AG04449 (cell line): ENCODE measurements around the gene MKLN1.
"Not testable (repeated sequence)": the region's sequence is repeated elsewhere in the genome, so short reads cannot be mapped to it uniquely, and the experiment has no call there.

Experiments
- CTCF ChIA-PET: fragments of 350-600 bp; formaldehyde crosslinking; extraction: SDS; loops from one replicate; lab custom pipeline; 2021; ENCODE audit warnings: antibody characterized with exemption; lab: Yijun Ruan, JAX
- POLR2A ChIA-PET: fragments of 400-600, 350-600 bp; formaldehyde crosslinking; extraction: SDS; loops from one replicate; lab custom pipeline; 2020; ENCODE audit warnings: antibody characterized with exemption, inconsistent platforms; lab: Yijun Ruan, JAX
- DNase-seq: peaks from one replicate; pipeline ENCODE4 v3.0.0-alpha.2; 2010; ENCODE audit warnings: low read depth, low spot score
- H3K4me3 ChIP-seq: 2 replicates; pipeline ENCODE4 v1.5.1; 2011; ENCODE audit warnings: low read depth, mild to moderate bottlenecking, control low read depth, low read length
- TF ChIP-seq, protein P1 (sequence below): IDR thresholded peaks from one replicate; pipeline ENCODE4 v1.5.1; 2011; ENCODE audit warnings: mild to moderate bottlenecking, moderate library complexity, low read length, control low read depth, inconsistent platforms; ENCODE audit not compliant: insufficient read depth; ENCODE audit errors: missing control alignments

MKLN1 gene

DNA sequence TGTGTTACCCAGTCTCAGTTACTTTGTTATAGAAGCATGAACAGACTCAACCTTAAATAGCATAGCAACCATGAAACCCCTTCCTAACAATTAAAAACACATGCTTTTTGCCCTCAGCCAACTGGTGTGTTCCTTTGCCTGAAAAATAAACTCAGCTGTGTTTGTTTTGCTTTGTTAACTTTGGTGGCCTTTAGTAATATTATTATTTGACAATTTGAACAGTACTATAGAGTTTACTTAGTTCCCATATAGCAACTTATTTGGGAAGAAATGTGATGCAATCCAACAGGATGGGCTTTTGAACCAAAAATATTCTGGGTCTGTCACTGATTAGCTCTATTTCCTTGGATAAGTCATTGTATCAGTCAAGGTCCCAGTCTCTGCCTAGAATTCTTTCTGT, 22.5 kb upstream of the MKLN1 start:
- TF ChIP-seq, protein P1, sequence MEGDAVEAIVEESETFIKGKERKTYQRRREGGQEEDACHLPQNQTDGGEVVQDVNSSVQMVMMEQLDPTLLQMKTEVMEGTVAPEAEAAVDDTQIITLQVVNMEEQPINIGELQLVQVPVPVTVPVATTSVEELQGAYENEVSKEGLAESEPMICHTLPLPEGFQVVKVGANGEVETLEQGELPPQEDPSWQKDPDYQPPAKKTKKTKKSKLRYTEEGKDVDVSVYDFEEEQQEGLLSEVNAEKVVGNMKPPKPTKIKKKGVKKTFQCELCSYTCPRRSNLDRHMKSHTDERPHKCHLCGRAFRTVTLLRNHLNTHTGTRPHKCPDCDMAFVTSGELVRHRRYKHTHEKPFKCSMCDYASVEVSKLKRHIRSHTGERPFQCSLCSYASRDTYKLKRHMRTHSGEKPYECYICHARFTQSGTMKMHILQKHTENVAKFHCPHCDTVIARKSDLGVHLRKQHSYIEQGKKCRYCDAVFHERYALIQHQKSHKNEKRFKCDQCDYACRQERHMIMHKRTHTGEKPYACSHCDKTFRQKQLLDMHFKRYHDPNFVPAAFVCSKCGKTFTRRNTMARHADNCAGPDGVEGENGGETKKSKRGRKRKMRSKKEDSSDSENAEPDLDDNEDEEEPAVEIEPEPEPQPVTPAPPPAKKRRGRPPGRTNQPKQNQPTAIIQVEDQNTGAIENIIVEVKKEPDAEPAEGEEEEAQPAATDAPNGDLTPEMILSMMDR, result no peak
- ChIA-PET CTCF (interaction anchor here (1.3 to 4.4 kb wide), 5 partner anchors 9 to 236 kb away, joined by 3 to 29 read pairs (median 6); no protein-coding TSS in a partner anchor), POLR2A (no interaction called here)

DNA sequence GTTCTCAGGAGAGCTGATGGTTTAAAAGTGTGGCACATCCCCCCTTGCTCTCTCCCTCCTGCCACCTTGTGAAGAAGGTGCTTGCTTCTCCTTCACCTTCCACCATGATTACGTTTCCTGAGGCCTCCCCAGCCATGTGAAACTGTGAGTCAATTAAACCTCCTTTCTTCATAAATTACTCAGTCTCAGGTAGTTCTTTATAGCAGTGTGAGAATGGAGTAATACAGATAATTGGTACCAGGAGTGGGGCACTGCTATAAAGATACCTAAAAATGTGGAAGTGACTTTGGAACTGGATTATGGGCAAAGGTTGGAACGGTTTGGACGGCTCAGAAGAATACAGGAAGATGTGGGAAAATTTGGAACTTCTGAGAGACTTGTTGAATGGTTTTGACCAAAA, 21.6 kb upstream of the MKLN1 start:
- POLR2A ChIA-PET, H3K4me3 ChIP-seq, DNase-seq: not testable (repeated sequence)
- CTCF ChIA-PET, result interaction anchor here (4.4 kb wide), 1 partner anchor 237 kb away, joined by 29 read pairs; no protein-coding TSS in a partner anchor

More for the DNA sequence above, 22.5 kb upstream of the MKLN1 start:
- H3K4me3 ChIP-seq, result no peak overlapping the region
- DNase-seq, result no peak

DNA sequence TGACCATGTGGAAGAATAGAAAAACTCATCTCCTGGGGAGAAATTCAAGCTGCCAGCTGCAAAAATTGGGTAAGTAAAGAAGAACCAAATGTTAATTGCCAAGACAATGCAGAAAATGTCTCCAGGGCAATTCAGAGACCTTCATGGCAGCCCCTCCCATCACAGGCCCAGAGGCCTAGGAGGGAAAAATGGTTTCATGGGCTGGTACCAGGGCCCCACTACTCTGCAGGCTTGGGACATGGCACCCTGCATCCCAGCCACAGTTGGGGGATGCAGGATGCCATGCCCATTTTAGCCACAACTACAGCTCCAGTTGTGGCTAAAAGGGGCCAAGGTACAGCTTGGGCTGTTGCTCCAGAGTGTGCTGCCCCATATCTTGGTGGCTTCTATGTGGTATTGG, 20.9 kb upstream of the MKLN1 start:
- ChIA-PET CTCF (no interaction called here), POLR2A (no interaction called here)
- no peak overlapping the region for H3K4me3 ChIP-seq
- TF ChIP-seq, protein P1, result no peak
- no peak for DNase-seq

DNA sequence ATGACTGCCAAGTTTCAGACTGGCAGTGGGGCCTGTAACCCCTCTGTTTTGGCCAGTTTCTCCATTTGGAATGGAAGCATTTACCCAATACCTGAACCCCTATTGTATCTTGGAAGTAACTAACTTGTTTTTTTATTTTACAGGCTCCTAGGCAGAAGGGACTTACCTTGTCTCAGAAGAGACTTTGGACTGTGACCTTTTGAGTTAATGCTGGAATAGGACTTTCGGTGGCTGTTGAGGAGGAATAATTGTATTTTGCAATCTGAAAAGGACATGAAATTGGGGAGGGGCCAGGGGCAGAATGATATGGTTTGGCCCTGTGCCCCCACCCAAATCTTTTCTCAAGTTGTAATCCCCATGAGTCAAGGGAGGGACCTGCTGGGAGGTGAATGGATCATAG, 20.0 kb upstream of the MKLN1 start:
- no peak overlapping the region for H3K4me3 ChIP-seq
- TF ChIP-seq, protein P1, result no peak
- POLR2A ChIA-PET, result no interaction called here
- no peak for DNase-seq
- CTCF ChIA-PET, result no interaction called here

DNA sequence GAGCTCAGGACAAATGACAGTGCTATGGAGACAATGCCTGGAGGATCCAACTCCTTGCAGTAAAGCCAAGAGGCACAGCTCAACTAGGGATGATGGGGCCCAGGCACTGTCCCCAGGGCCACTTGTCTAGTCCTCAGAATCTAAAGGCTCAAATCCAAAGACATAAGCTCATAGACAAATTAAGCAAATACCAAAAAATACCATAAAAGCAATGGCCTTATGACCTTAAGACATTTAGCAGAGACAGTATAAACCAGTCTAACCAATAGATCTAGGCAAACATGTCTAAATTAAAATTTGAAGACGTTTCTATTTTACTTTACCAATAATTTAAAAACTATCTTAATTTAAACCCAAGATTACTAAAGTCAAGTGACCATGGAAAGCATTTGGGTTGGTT, 14.8 kb upstream of the MKLN1 start:
- ChIA-PET POLR2A (interaction anchor here (0.6 kb wide), 1 partner anchor 81 kb away, joined by 3 read pairs; no protein-coding TSS in a partner anchor), CTCF (interaction anchor here (3.0 kb wide), 1 partner anchor 8 kb away, joined by 8 read pairs; no protein-coding TSS in a partner anchor)
- TF ChIP-seq, protein P1, result no peak
- DNase-seq, result no peak
- no peak overlapping the region for H3K4me3 ChIP-seq

DNA sequence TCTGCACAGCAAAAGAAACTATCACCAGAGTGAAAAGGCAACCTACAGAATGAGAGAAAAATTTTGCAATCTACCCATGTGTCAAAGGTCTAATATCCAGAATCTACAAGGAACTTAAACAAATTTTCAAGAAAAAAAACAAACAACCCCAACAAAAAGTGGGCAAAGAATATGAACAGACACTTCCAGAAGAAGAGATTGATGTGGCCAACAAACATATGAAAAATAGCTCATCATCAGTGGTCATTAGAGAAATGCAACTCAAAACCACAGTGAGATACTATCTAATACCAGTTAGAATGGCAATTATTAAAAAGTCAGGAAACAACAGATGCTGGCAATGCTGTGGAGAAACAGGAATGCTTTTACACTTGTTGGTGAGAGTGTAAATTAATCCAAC, 7.1 kb upstream of the MKLN1 start:
- ChIA-PET POLR2A (no interaction called here), CTCF (interaction anchor here (1.0 kb wide), 1 partner anchor 18 kb away, joined by 3 read pairs; no protein-coding TSS in a partner anchor)

More for the DNA sequence above, 7.1 kb upstream of the MKLN1 start:
- DNase-seq, result no peak
- no peak overlapping the region for H3K4me3 ChIP-seq
- TF ChIP-seq, protein P1, result no peak
